GM12878 (cell line): ENCODE data around the gene CCDC195. TPM values are rescaled to one million over a fixed set of nuclear protein-coding genes. Genes with fewer than 3 reads are reported as not detected.

Source experiments
- BCL11A ChIP-seq: IDR thresholded peaks from 2 replicates; pipeline ENCODE4 v1.6.1; 2011; ENCODE audit warnings: low read depth, low read length
- CBFB ChIP-seq: IDR thresholded peaks from 2 replicates; pipeline ENCODE4 v1.6.1; 2016; ENCODE audit warnings: antibody characterized with exemption, low read depth
- DPF2 ChIP-seq: fragments of 450-650 bp; IDR thresholded peaks from 2 replicates; pipeline ENCODE4 v1.6.1; 2017; ENCODE audit warnings: mild to moderate bottlenecking
- EP300 ChIP-seq, 2 experiments: fragments of 150-350 bp in 1 of 2; IDR thresholded peaks; 2 replicates each; pipeline ENCODE4 v1.6.1; 2011 to 2012; ENCODE audit warnings: low read depth in 2 of 2, low read length in 2 of 2, borderline replicate concordance in 1 of 2, improper control_type of control experiment in 1 of 2, inconsistent platforms in 1 of 2; ENCODE audit not compliant: control insufficient read depth in 1 of 2
- ETV6 ChIP-seq, 2 experiments: fragments of 450-650 bp in 1 of 2; IDR thresholded peaks in 1 of 2; conservative IDR thresholded peaks in 1 of 2; 2 replicates each; pipeline ENCODE4 v1.6.1; 2014; ENCODE audit warnings: antibody characterized with exemption in 1 of 2, borderline replicate concordance in 1 of 2, low read depth in 1 of 2, mild to moderate bottlenecking in 1 of 2, moderate library complexity in 1 of 2
- GABPA ChIP-seq: IDR thresholded peaks from 2 replicates; pipeline ENCODE4 v1.6.1; 2014; ENCODE audit warnings: antibody characterized with exemption, low read depth, mild to moderate bottlenecking, inconsistent platforms
- GATAD2B ChIP-seq: fragments of 450-650 bp; conservative IDR thresholded peaks from 2 replicates; pipeline ENCODE4 v1.6.1; 2017; ENCODE audit warnings: low read depth, mild to moderate bottlenecking, moderate library complexity
- IKZF2 ChIP-seq, 2 experiments: fragments of 450-650 bp; IDR thresholded peaks; 2 replicates each; pipeline ENCODE4 v1.6.1; 2017; ENCODE audit warnings: mild to moderate bottlenecking in 2 of 2, moderate library complexity in 2 of 2
- IRF5 ChIP-seq: fragments of 450-650 bp; IDR thresholded peaks from 2 replicates; pipeline ENCODE4 v1.6.1; 2017; ENCODE audit warnings: borderline replicate concordance
- KLF5 ChIP-seq: fragments of 450-650 bp; IDR thresholded peaks from 2 replicates; pipeline ENCODE4 v1.6.1; 2014; ENCODE audit warnings: mild to moderate bottlenecking; ENCODE audit not compliant: partially characterized antibody
- MTA2 ChIP-seq: fragments of 450-650 bp; IDR thresholded peaks from 2 replicates; pipeline ENCODE4 v1.6.1; 2016; ENCODE audit warnings: low read depth, mild to moderate bottlenecking, moderate library complexity
- MTA3 ChIP-seq: IDR thresholded peaks from 2 replicates; pipeline ENCODE4 v1.6.1; 2012; ENCODE audit warnings: low read length, inconsistent platforms, borderline replicate concordance
- NBN ChIP-seq: fragments of 450-650 bp; IDR thresholded peaks from 2 replicates; pipeline ENCODE4 v1.6.1; 2016
- NR2C2 ChIP-seq: IDR thresholded peaks from 2 replicates; pipeline ENCODE4 v1.6.1; 2011; ENCODE audit warnings: borderline replicate concordance, low read depth; ENCODE audit not compliant: control insufficient read depth, insufficient read length
- PML ChIP-seq: IDR thresholded peaks from 2 replicates; pipeline ENCODE4 v1.6.1; 2012; ENCODE audit warnings: low read length, inconsistent platforms
- RUNX3 ChIP-seq: IDR thresholded peaks from 2 replicates; pipeline ENCODE4 v1.6.1; 2012; ENCODE audit warnings: low read length, inconsistent platforms
- SKIL ChIP-seq: fragments of 450-650 bp; IDR thresholded peaks from 2 replicates; pipeline ENCODE4 v1.6.1; 2017; ENCODE audit warnings: mild to moderate bottlenecking, low read depth, inconsistent platforms; ENCODE audit not compliant: poor library complexity, severe bottlenecking
- SREBF1 ChIP-seq: IDR thresholded peaks from 2 replicates; pipeline ENCODE4 v1.6.1; 2012; ENCODE audit warnings: mild to moderate bottlenecking, low read length
- SRF ChIP-seq, 2 experiments: IDR thresholded peaks; 2 replicates each; pipeline ENCODE4 v1.6.1; 2011; ENCODE audit warnings: low read depth in 2 of 2, low read length in 2 of 2, mild to moderate bottlenecking in 1 of 2, moderate library complexity in 1 of 2
- ZNF24 ChIP-seq: fragments of 450-650 bp; IDR thresholded peaks from 2 replicates; pipeline ENCODE4 v1.6.1; 2017; ENCODE audit warnings: antibody characterized with exemption, mild to moderate bottlenecking
- ZNF592 ChIP-seq: fragments of 450-650 bp; IDR thresholded peaks from 2 replicates; pipeline ENCODE4 v1.6.1; 2017; ENCODE audit warnings: mild to moderate bottlenecking, moderate library complexity
- polyA plus RNA-seq, 11 experiments: library from polyadenylated mRNA; depleted of rRNA in 4 of 11; unstranded in 6 of 11; stranded (reverse) in 5 of 11; fragments of >200 nt; fragmentation: Nextera tagmentation in 4 of 11; fragmentation: Illumina TruSeq in 1 of 11; extraction: Ambion mirVana in 4 of 11; extraction: Trizol in 1 of 11; gene quantifications; 1 replicate in 1 of 11; 2 replicates in 10 of 11; pipeline versions ENCODE4 v1.2.1 to v1.2.3, GENCODE V29; 2011 to 2016; ENCODE audit warnings: inconsistent platforms in 2 of 11, missing spikeins in 2 of 11, low read depth in 1 of 11
- total RNA-seq, 4 experiments: library from RNA; depleted of rRNA in 3 of 4; stranded (reverse); fragments of >200 nt in 3 of 4; fragmentation: Illumina TruSeq in 1 of 4; extraction: Trizol in 1 of 4; gene quantifications; 2 replicates each; pipeline versions ENCODE4 v1.2.1 to v1.2.3, GENCODE V29; 2013 to 2021
- TF ChIP-seq, protein P1 (sequence below): IDR thresholded peaks from 2 replicates; pipeline ENCODE4 v1.6.1; 2012; ENCODE audit warnings: low read depth, low read length, improper control_type of control experiment

CCDC195 gene
- total and polyA plus RNA-seq, 10 of the 15 experiments (the other 5 are each of a cell fraction or from before 2014, with no cell fraction given) = not detected

DNA sequence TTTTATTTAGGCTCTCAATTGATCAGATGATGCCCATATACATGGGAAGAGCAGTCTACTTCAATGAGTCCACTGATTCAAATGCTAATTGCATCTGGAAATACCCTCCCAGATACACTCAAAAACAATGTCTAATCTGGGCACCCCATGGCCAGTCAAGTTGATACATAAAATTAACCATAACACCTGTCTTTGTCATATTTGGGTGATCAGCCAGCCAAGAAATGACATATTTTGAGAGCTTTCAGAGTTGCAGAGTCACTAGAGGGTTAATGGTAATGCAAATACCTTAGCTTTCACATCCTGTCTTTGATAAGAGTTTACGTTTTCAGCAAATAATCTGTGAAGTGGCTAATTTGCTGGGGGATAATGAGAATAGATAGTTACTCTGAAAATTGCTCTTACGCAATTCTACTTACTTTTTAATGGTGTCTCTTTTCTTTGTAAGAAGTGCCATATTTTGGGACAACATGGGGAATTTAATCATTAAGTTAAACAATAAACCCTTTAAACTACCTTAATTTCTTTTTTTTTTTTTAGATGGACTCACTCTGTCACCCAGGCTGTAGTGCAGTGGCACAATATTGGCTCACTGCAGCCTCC is 49.1 kb downstream of the CCDC195 start (continued):
- TF ChIP-seq MTA3 (peak; percentile 55; the same call in 1 of the 2 replicates), NR2C2 (no peak), ZNF592 (peak; percentile 74; the same call in 1 of the 2 replicates), SREBF1 (no peak), DPF2 (peak; percentile 97), NBN (0 out of 2 replicates have a peak, but pooled peaks have one; percentile 48), EP300 (IDR thresholded peaks at IDR 0.05; ENCODE audit: borderline replicate concordance in 1 of 2, control insufficient read depth in 1 of 2, low read depth in 2 of 2, low read length in 2 of 2) (peak; percentile 96 to 97), RUNX3 (peak; percentile 93), ETV6 (conservative IDR thresholded peaks at IDR 0.05 in 1 of 2, IDR thresholded peaks at IDR 0.05 in 1 of 2; ENCODE audit: borderline replicate concordance in 1 of 2, low read depth in 1 of 2) (peak in 1 of 2 experiments; percentile 25; a peak in 1 of 4 replicates), KLF5 (peak; percentile 89), BCL11A (peak; percentile 95), SKIL (peak; percentile 93), GABPA (0 out of 2 replicates have a peak, but pooled peaks have one; percentile 36), GATAD2B (peak; percentile 50), CBFB (0 out of 2 replicates have a peak, but pooled peaks have one; percentile 51), MTA2 (peak; percentile 100), SRF (IDR thresholded peaks at IDR 0.05; ENCODE audit: low read depth in 2 of 2, low read length in 2 of 2) (0 out of 4 replicates have a peak, but pooled peaks of 1 of the 2 experiments have one; percentile 41), ZNF24 (0 out of 2 replicates have a peak, but pooled peaks have one; percentile 59), PML (no peak), IKZF2 (IDR thresholded peaks at IDR 0.05) (peak; percentile 56 to 77; a peak in 3 of 4 replicates), IRF5 (no peak)
- TF ChIP-seq, protein P1, sequence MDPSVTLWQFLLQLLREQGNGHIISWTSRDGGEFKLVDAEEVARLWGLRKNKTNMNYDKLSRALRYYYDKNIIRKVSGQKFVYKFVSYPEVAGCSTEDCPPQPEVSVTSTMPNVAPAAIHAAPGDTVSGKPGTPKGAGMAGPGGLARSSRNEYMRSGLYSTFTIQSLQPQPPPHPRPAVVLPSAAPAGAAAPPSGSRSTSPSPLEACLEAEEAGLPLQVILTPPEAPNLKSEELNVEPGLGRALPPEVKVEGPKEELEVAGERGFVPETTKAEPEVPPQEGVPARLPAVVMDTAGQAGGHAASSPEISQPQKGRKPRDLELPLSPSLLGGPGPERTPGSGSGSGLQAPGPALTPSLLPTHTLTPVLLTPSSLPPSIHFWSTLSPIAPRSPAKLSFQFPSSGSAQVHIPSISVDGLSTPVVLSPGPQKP = no peak
